NCI-H2171 treated with DMSO at 0.1 percent for 48 hours (cell line): ENCODE measurements around the gene ZWILCH.

Source experiments
- DNase-seq: peaks from one replicate; lab custom pipeline; 2025; lab: John Stamatoyannopoulos, UW

The ZWILCH gene

GRCh38 chr15:66545255-66545654 is 40.1 kb downstream of the ZWILCH start:
- no peak for DNase-seq

GRCh38 chr15:66555685-66556084 is 50.6 kb downstream of the ZWILCH start:
- DNase-seq, result no peak

- DNase-seq, result no peak
These were observed 53.1 kb downstream of the ZWILCH start for GRCh38 chr15:66558271-66558670.

- no peak for DNase-seq
These were observed 55.9 kb downstream of the ZWILCH start for GRCh38 chr15:66560856-66561525.

- no peak for DNase-seq
These were observed 58.0 kb downstream of the ZWILCH start for GRCh38 chr15:66563126-66563525.

GRCh38 chr15:66563566-66564110 is 58.5 kb downstream of the ZWILCH start:
- no peak for DNase-seq

GRCh38 chr15:66564136-66565041 is 59.3 kb downstream of the ZWILCH start:
- DNase-seq, result no peak

GRCh38 chr15:66565141-66565641 is 60.1 kb downstream of the ZWILCH start:
- DNase-seq, result no peak

GRCh38 chr15:66565741-66566144 is 60.6 kb downstream of the ZWILCH start, which contains the start of gene LCTL:
TSS of gene LCTL (minus strand) at chr15:66565998. CDS start at chr15:66565365, 633 bp downstream.
- DNase-seq, result no peak

GRCh38 chr15:66566963-66567531 is 61.9 kb downstream of the ZWILCH start:
- peak; percentile 59 for DNase-seq

GRCh38 chr15:66567897-66568296 is 62.8 kb downstream of the ZWILCH start:
- no peak for DNase-seq

- no peak for DNase-seq
These were observed 64.5 kb downstream of the ZWILCH start for GRCh38 chr15:66569461-66570137.

- no peak for DNase-seq
These were observed 65.2 kb downstream of the ZWILCH start for GRCh38 chr15:66570327-66570726.

- DNase-seq, result no peak
These were observed 65.8 kb downstream of the ZWILCH start for GRCh38 chr15:66570842-66571478.

- no peak for DNase-seq
These were observed 67.0 kb downstream of the ZWILCH start for GRCh38 chr15:66572146-66572545.

- DNase-seq, result no peak
These were observed 68.2 kb downstream of the ZWILCH start for GRCh38 chr15:66573348-66573718.

GRCh38 chr15:66573719-66574595 is 68.8 kb downstream of the ZWILCH start:
- DNase-seq, result no peak

- no peak for DNase-seq
These were observed 69.4 kb downstream of the ZWILCH start for GRCh38 chr15:66574596-66574950.

- DNase-seq, result no peak
These were observed 73.3 kb downstream of the ZWILCH start for GRCh38 chr15:66578286-66578875.

- no peak for DNase-seq
These were observed 75.5 kb downstream of the ZWILCH start for GRCh38 chr15:66580643-66581042.
